Mucosa of descending colon (tissue), 3 donors: ENCODE results near the gene PSMB10. TPM values are rescaled to one million over a fixed set of nuclear protein-coding genes. Genes with fewer than 3 reads are reported as not detected.

Source experiments
- ATAC-seq: fragments of 200-7000 bp; cut with Tn5 transposase; one replicate; pipeline ENCODE4 v1.9.1; 2020; ENCODE audit warnings: mild to moderate bottlenecking, moderate library complexity
- DNase-seq, 3 donors: peaks; one replicate each; pipeline ENCODE4 v3.0.0-alpha.2; 2020
- H3K36me3 ChIP-seq: fragments of 200-600 bp; one replicate; pipeline ENCODE4 v1.8.0; 2021; ENCODE audit warnings: low read depth, mild to moderate bottlenecking
- H3K4me1 ChIP-seq: fragments of 200-600 bp; one replicate; pipeline ENCODE4 v1.8.0; 2021; ENCODE audit warnings: low read depth, mild to moderate bottlenecking
- H3K4me3 ChIP-seq: fragments of 200-600 bp; one replicate; pipeline ENCODE4 v1.8.0; 2021; ENCODE audit warnings: mild to moderate bottlenecking
- H3K9me3 ChIP-seq: fragments of 200-600 bp; one replicate; pipeline ENCODE4 v1.8.0; 2021; ENCODE audit warnings: mild to moderate bottlenecking
- CTCF ChIP-seq: fragments of 200-600 bp; IDR thresholded peaks from one replicate; pipeline ENCODE4 v1.8.0; 2022; ENCODE audit warnings: antibody characterized with exemption, mild to moderate bottlenecking
- intact Hi-C, 2 donors: fragments of 100-400 bp; cut with DNase I in 1 of 2; cut with micrococcal nuclease in 1 of 2; formaldehyde crosslinking; loops; one replicate each; pipeline versions ENCODE4 v1.11.0 to v1.11.1; 2022; cut with DNase I, micrococcal nuclease
- total RNA-seq, 3 donors: library from RNA; stranded (reverse); fragmentation: NEBNext Ultra II Directional in 2 of 3; extraction: Animal tissue kit (Norgen Biotek cat#: 25700) in 2 of 3; gene quantifications; one replicate each; pipeline versions ENCODE4 v1.2.1 to v1.2.4, GENCODE V29; 2021 to 2023
- donor health status: DM: no; HTN: no; CAD: no; lungs with moderate emphysema.
- donor health status: DM: no; HTN: no; CAD: no.
- donor health status: DM: no; HTN: yes; CAD: no.

PSMB10 gene
- total RNA-seq, 3 donors from 2014 or later: 96.9 to 175 (median 139) TPM

- TF ChIP-seq CTCF: no peak
- ATAC-seq: no peak
- Histone ChIP-seq H3K4me3 (peak overlapping the region; percentile 90), H3K4me1 (peaks cover 22% of the 10 kb centered on the region), H3K9me3 (no peaks in the 10 kb centered on the region), H3K36me3 (no peaks in the 10 kb centered on the region)
- no peak for DNase-seq
- intact Hi-C loops: loop anchor here in 1 of 2 donors (10.0 kb wide), 1 partner anchor 52 kb away; the partner anchor contains the start of gene NRN1L
Observed at GRCh38 chr16:67936880-67937605, 393 bp upstream of the PSMB10 start.

- peak overlapping the region; percentile 90 for H3K4me3 ChIP-seq
- DNase-seq (peak; percentile 97 to 99 (median 97)), ATAC-seq (peak; percentile 94)
- no peaks in the 10 kb centered on the region for H3K9me3 ChIP-seq
- H3K36me3 ChIP-seq: no peaks in the 10 kb centered on the region
- peaks cover 22% of the 10 kb centered on the region for H3K4me1 ChIP-seq
- TF ChIP-seq CTCF: no peak
- intact Hi-C loops: loop anchor here in 1 of 2 donors (10.0 kb wide), 1 partner anchor 51 kb away; the partner anchor contains the start of gene NRN1L
Observed at GRCh38 chr16:67935402-67936123, 1.1 kb downstream of the PSMB10 start.

- H3K4me1 ChIP-seq: peaks cover 19% of the 10 kb centered on the region
- H3K36me3 ChIP-seq: no peaks in the 10 kb centered on the region
- intact Hi-C loops: loop anchor here in 1 of 2 donors (10.0 kb wide), 1 partner anchor 50 kb away; the partner anchor contains the start of gene NRN1L
- no peak for TF ChIP-seq CTCF
- no peak for ATAC-seq
- no peak overlapping the region for H3K4me3 ChIP-seq
- H3K9me3 ChIP-seq: no peaks in the 10 kb centered on the region
- no peak for DNase-seq
Observed at GRCh38 chr16:67935101-67935401, 1.6 kb downstream of the PSMB10 start.

GRCh38 chr16:67934306-67935100, 2.1 kb downstream of the PSMB10 start:
- ATAC-seq (no peak), DNase-seq (peak in 1 of 3 donors; percentile 66)
- Histone ChIP-seq H3K9me3 (no peaks in the 10 kb centered on the region), H3K36me3 (no peaks in the 10 kb centered on the region), H3K4me1 (peaks cover 15% of the 10 kb centered on the region), H3K4me3 (no peak overlapping the region)
- TF ChIP-seq CTCF: no peak
- intact Hi-C loops: loop anchor here in 1 of 2 donors (10.0 kb wide), 1 partner anchor 50 kb away; the partner anchor contains the start of gene NRN1L

- Histone ChIP-seq H3K36me3 (no peaks in the 10 kb centered on the region), H3K4me3 (no peak overlapping the region), H3K9me3 (no peaks in the 10 kb centered on the region), H3K4me1 (peaks cover 15% of the 10 kb centered on the region)
- DNase-seq: no peak
- intact Hi-C loops: loop anchor here in 1 of 2 donors (10.0 kb wide), 1 partner anchor 49 kb away; the partner anchor contains the start of gene NRN1L
- TF ChIP-seq CTCF: no peak
- ATAC-seq: no peak
Observed at GRCh38 chr16:67933805-67934204, 2.8 kb downstream of the PSMB10 start.
